Mesendoderm (in vitro differentiated cells): ENCODE results near the gene PTPRG.

ENCODE experiments used
- DNase-seq: peaks from one replicate; pipeline ENCODE4 v3.0.0; 2013
- H2AK5ac ChIP-seq: 2 replicates; pipeline ENCODE4 v1.6.1; 2013; ENCODE audit warnings: low read length, inconsistent platforms
- H2BK120ac ChIP-seq: 2 replicates; pipeline ENCODE4 v1.6.1; 2013; ENCODE audit warnings: low read depth, mild to moderate bottlenecking, low read length, moderate library complexity, mixed read lengths
- H2BK15ac ChIP-seq: replicated peaks from 2 replicates; pipeline ENCODE4 v1.6.1; 2013; ENCODE audit warnings: low read depth, mild to moderate bottlenecking, moderate library complexity
- H2BK5ac ChIP-seq: 2 replicates; pipeline ENCODE4 v1.6.1; 2013; ENCODE audit warnings: low read length, inconsistent platforms
- H3K18ac ChIP-seq: 2 replicates; pipeline ENCODE4 v1.6.1; 2013; ENCODE audit warnings: mild to moderate bottlenecking, low read length, mixed read lengths
- H3K23ac ChIP-seq: one replicate; pipeline ENCODE4 v1.6.1; 2013; ENCODE audit warnings: low read length
- H3K27ac ChIP-seq: 2 replicates; pipeline ENCODE4 v1.5.1; 2013; ENCODE audit warnings: low read depth, mild to moderate bottlenecking, inconsistent platforms, low read length, moderate library complexity
- H3K27me3 ChIP-seq: 2 replicates; pipeline ENCODE4 v1.6.1; 2013; ENCODE audit warnings: low read length, control low read depth, mild to moderate bottlenecking, inconsistent platforms; ENCODE audit not compliant: insufficient read depth, poor library complexity
- H3K36me3 ChIP-seq: 2 replicates; pipeline ENCODE4 v1.6.1; 2013; ENCODE audit warnings: low read length, inconsistent platforms; ENCODE audit not compliant: control insufficient read depth, insufficient read depth
- H3K4ac ChIP-seq: one replicate; pipeline ENCODE4 v1.6.1; 2013; ENCODE audit warnings: low read depth, mild to moderate bottlenecking, low read length, moderate library complexity
- H3K4me1 ChIP-seq: 2 replicates; pipeline ENCODE4 v1.6.1; 2013; ENCODE audit warnings: low read depth, low read length, inconsistent platforms; ENCODE audit not compliant: control insufficient read depth
- H3K4me2 ChIP-seq: 2 replicates; pipeline ENCODE4 v1.6.1; 2013; ENCODE audit warnings: low read length
- H3K4me3 ChIP-seq: 2 replicates; pipeline ENCODE4 v1.5.1; 2013; ENCODE audit warnings: mild to moderate bottlenecking, low read length
- H3K56ac ChIP-seq: one replicate; pipeline ENCODE4 v1.6.1; 2013; ENCODE audit warnings: low read length
- H3K79me1 ChIP-seq: 2 replicates; pipeline ENCODE4 v1.6.1; 2013; ENCODE audit warnings: low read length, inconsistent platforms
- H3K79me2 ChIP-seq: 2 replicates; pipeline ENCODE4 v1.6.1; 2013; ENCODE audit warnings: mild to moderate bottlenecking, low read length; ENCODE audit not compliant: control insufficient read depth, insufficient read depth
- H3K9ac ChIP-seq: 2 replicates; pipeline ENCODE4 v1.6.1; 2013; ENCODE audit warnings: low read length, inconsistent platforms
- H4K5ac ChIP-seq: one replicate; pipeline ENCODE4 v1.6.1; 2013; ENCODE audit warnings: low read length
- H4K8ac ChIP-seq: one replicate; pipeline ENCODE4 v1.6.1; 2013; ENCODE audit warnings: low read depth, mild to moderate bottlenecking, control low read depth, low read length, moderate library complexity
- WGBS: extraction: QIAGEN DNeasy Blood & Tissue Kit; methylation state at CpG from one replicate; pipeline ENCODE4 v1.1.7; 2013; ENCODE audit warnings: low lambda C conversion rate, missing lambda C conversion rate; ENCODE audit not compliant: insufficient coverage; ENCODE audit errors: extremely low coverage; 5-methylcytosine and 5-hydroxymethylcytosine counted together

Gene PTPRG

GRCh38 chr3:62192891-62193290, 631.5 kb downstream of the PTPRG start:
- H3K79me1 ChIP-seq, result peaks cover 3% of the 10 kb centered on the region
- WGBS, result no CpG with 5 or more reads among the region's 5 CpGs
- no peak overlapping the region for H2AK5ac ChIP-seq
- H3K23ac ChIP-seq, result no peak overlapping the region
- H3K4me1 ChIP-seq, result no peaks in the 10 kb centered on the region
- no peak overlapping the region for H3K18ac ChIP-seq
- no peak overlapping the region for H2BK5ac ChIP-seq
- H2BK15ac ChIP-seq, result no peak overlapping the region
- no peak overlapping the region for H3K4me3 ChIP-seq
- H2BK120ac ChIP-seq, result no peak overlapping the region
- no peak overlapping the region for H3K4ac ChIP-seq
- H3K79me2 ChIP-seq, result no peaks in the 10 kb centered on the region
- no peak overlapping the region for H3K9ac ChIP-seq
- peaks cover 3% of the 10 kb centered on the region for H3K36me3 ChIP-seq
- H3K56ac ChIP-seq, result no peak overlapping the region
- no peak overlapping the region for H4K5ac ChIP-seq
- no peak overlapping the region for H4K8ac ChIP-seq
- H3K27ac ChIP-seq, result no peak overlapping the region
- no peak for DNase-seq
- H3K27me3 ChIP-seq, result no peaks in the 10 kb centered on the region
- H3K4me2 ChIP-seq, result no peak overlapping the region

- Histone ChIP-seq H3K9ac (no peak overlapping the region), H3K36me3 (peaks cover 3% of the 10 kb centered on the region), H3K4me1 (no peaks in the 10 kb centered on the region), H2BK120ac (no peak overlapping the region), H3K23ac (no peak overlapping the region), H2BK15ac (no peak overlapping the region), H3K4me3 (no peak overlapping the region), H3K27me3 (no peaks in the 10 kb centered on the region), H3K79me1 (peaks cover 3% of the 10 kb centered on the region), H3K56ac (no peak overlapping the region), H4K8ac (no peak overlapping the region), H2BK5ac (no peak overlapping the region), H3K27ac (no peak overlapping the region), H3K18ac (no peak overlapping the region), H4K5ac (no peak overlapping the region), H3K4ac (no peak overlapping the region), H2AK5ac (no peak overlapping the region), H3K4me2 (no peak overlapping the region), H3K79me2 (no peaks in the 10 kb centered on the region)
- WGBS, result no CpG with 5 or more reads among the region's 10 CpGs
- no peak for DNase-seq
Observed at GRCh38 chr3:62193586-62194345, 632.4 kb downstream of the PTPRG start.

- no peaks in the 10 kb centered on the region for H3K4me1 ChIP-seq
- H3K9ac ChIP-seq, result no peak overlapping the region
- no peaks in the 10 kb centered on the region for H3K27me3 ChIP-seq
- H3K4me3 ChIP-seq, result no peak overlapping the region
- no peak overlapping the region for H2BK120ac ChIP-seq
- no peak overlapping the region for H2AK5ac ChIP-seq
- no peak overlapping the region for H3K56ac ChIP-seq
- WGBS, result no CpG with 5 or more reads among the region's 5 CpGs
- no peak overlapping the region for H3K27ac ChIP-seq
- H2BK5ac ChIP-seq, result no peak overlapping the region
- H3K79me2 ChIP-seq, result no peaks in the 10 kb centered on the region
- H3K18ac ChIP-seq, result no peak overlapping the region
- peaks cover 2% of the 10 kb centered on the region for H3K36me3 ChIP-seq
- H2BK15ac ChIP-seq, result no peak overlapping the region
- no peak overlapping the region for H4K5ac ChIP-seq
- no peaks in the 10 kb centered on the region for H3K79me1 ChIP-seq
- no peak overlapping the region for H3K4me2 ChIP-seq
- H3K4ac ChIP-seq, result no peak overlapping the region
- no peak for DNase-seq
- no peak overlapping the region for H4K8ac ChIP-seq
- no peak overlapping the region for H3K23ac ChIP-seq
Observed at GRCh38 chr3:62197350-62198012, 636.1 kb downstream of the PTPRG start.

- Histone ChIP-seq H3K36me3 (peaks cover 2% of the 10 kb centered on the region), H4K8ac (no peak overlapping the region), H3K56ac (no peak overlapping the region), H4K5ac (no peak overlapping the region), H3K4me2 (no peak overlapping the region), H2BK15ac (no peak overlapping the region), H3K79me1 (no peaks in the 10 kb centered on the region), H3K18ac (no peak overlapping the region), H3K27me3 (no peaks in the 10 kb centered on the region), H3K9ac (no peak overlapping the region), H3K27ac (no peak overlapping the region), H3K4me3 (no peak overlapping the region), H2BK120ac (no peak overlapping the region), H3K23ac (no peak overlapping the region), H2AK5ac (no peak overlapping the region), H3K4ac (no peak overlapping the region), H3K79me2 (no peaks in the 10 kb centered on the region), H3K4me1 (no peaks in the 10 kb centered on the region), H2BK5ac (no peak overlapping the region)
- no peak for DNase-seq
- WGBS, result no CpG with 5 or more reads among the region's 3 CpGs
Observed at GRCh38 chr3:62199126-62199525, 637.8 kb downstream of the PTPRG start.

GRCh38 chr3:62201438-62202035, 640.2 kb downstream of the PTPRG start:
- no peak overlapping the region for H2BK15ac ChIP-seq
- H3K18ac ChIP-seq, result no peak overlapping the region
- H3K4me2 ChIP-seq, result no peak overlapping the region
- no peaks in the 10 kb centered on the region for H3K4me1 ChIP-seq
- no peak overlapping the region for H3K4me3 ChIP-seq
- no peak overlapping the region for H4K8ac ChIP-seq
- DNase-seq, result no peak
- H3K23ac ChIP-seq, result no peak overlapping the region
- WGBS, result no CpG with 5 or more reads among the region's 6 CpGs
- no peak overlapping the region for H4K5ac ChIP-seq
- no peak overlapping the region for H3K56ac ChIP-seq
- H3K27ac ChIP-seq, result no peak overlapping the region
- no peaks in the 10 kb centered on the region for H3K27me3 ChIP-seq
- H3K4ac ChIP-seq, result no peak overlapping the region
- H2BK5ac ChIP-seq, result no peak overlapping the region
- no peak overlapping the region for H2AK5ac ChIP-seq
- H3K36me3 ChIP-seq, result peaks cover 2% of the 10 kb centered on the region
- H3K79me2 ChIP-seq, result no peaks in the 10 kb centered on the region
- no peak overlapping the region for H3K9ac ChIP-seq
- no peaks in the 10 kb centered on the region for H3K79me1 ChIP-seq
- H2BK120ac ChIP-seq, result no peak overlapping the region
